ENCODE data around the gene CRYBB3. TPM values are rescaled to one million over a fixed set of nuclear protein-coding genes. Genes with fewer than 3 reads are reported as not detected.

Gene CRYBB3
- total and polyA plus RNA-seq, 11 donors, result 0.36 to 0.37 TPM; not detected in 9

GRCh38 chr22:25159028-25159427 is 40.6 kb upstream of the CRYBB3 start:
- intact Hi-C loops (cut with DNase I), result loop anchor here in 1 of 10 donors (2.0 kb wide), 1 partner anchor 14 kb away; no protein-coding TSS in a partner anchor
- no peak overlapping the region for H3K27ac ChIP-seq
- 55 to 70% (median 66%) methylated on average over 8 to 10 of the region's 10 CpGs for WGBS, 4 donors
- no peak overlapping the region for H3K4me3 ChIP-seq
- H3K9me3 ChIP-seq, result no peaks in the 10 kb centered on the region
- peaks cover 0 to 40% (median 22%) of the 10 kb centered on the region in 12 donors for H3K4me1 ChIP-seq
- ATAC-seq, result peak in 1 of 4 donors; percentile 17
- TF ChIP-seq, protein P1, sequence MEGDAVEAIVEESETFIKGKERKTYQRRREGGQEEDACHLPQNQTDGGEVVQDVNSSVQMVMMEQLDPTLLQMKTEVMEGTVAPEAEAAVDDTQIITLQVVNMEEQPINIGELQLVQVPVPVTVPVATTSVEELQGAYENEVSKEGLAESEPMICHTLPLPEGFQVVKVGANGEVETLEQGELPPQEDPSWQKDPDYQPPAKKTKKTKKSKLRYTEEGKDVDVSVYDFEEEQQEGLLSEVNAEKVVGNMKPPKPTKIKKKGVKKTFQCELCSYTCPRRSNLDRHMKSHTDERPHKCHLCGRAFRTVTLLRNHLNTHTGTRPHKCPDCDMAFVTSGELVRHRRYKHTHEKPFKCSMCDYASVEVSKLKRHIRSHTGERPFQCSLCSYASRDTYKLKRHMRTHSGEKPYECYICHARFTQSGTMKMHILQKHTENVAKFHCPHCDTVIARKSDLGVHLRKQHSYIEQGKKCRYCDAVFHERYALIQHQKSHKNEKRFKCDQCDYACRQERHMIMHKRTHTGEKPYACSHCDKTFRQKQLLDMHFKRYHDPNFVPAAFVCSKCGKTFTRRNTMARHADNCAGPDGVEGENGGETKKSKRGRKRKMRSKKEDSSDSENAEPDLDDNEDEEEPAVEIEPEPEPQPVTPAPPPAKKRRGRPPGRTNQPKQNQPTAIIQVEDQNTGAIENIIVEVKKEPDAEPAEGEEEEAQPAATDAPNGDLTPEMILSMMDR (IDR thresholded peaks at IDR 0.05), result no peak
- TF ChIP-seq POLR2A (IDR thresholded peaks at IDR 0.05), result no peak
- no peaks in the 10 kb centered on the region for H3K36me3 ChIP-seq
- DNase-seq, result no peak
- H3K27me3 ChIP-seq, result no peaks in the 10 kb centered on the region

GRCh38 chr22:25160120-25160996 is 39.3 kb upstream of the CRYBB3 start:
- ATAC-seq, result no peak
- no peak overlapping the region for H3K27ac ChIP-seq
- no peaks in the 10 kb centered on the region for H3K36me3 ChIP-seq
- peaks cover 0 to 32% (median 11%) of the 10 kb centered on the region in 12 donors for H3K4me1 ChIP-seq
- WGBS, 4 donors, result 94 to 97% (median 95%) methylated on average over 10 to 11 of the region's 11 CpGs
- H3K9me3 ChIP-seq, result no peaks in the 10 kb centered on the region
- no peaks in the 10 kb centered on the region for H3K27me3 ChIP-seq
- DNase-seq, result no peak
- TF ChIP-seq, protein P1 (IDR thresholded peaks at IDR 0.05), result no peak
- TF ChIP-seq POLR2A (IDR thresholded peaks at IDR 0.05), result no peak
- intact Hi-C loops (cut with DNase I), result no loop called here
- no peak overlapping the region for H3K4me3 ChIP-seq

- H3K4me1 ChIP-seq, result peaks cover 0 to 30% (median 11%) of the 10 kb centered on the region in 12 donors
- intact Hi-C loops (cut with DNase I), result no loop called here
- H3K27ac ChIP-seq, result no peak overlapping the region
Measured at GRCh38 chr22:25161017-25161915, 38.4 kb upstream of the CRYBB3 start.

More at GRCh38 chr22:25161017-25161915, 38.4 kb upstream of the CRYBB3 start:
- WGBS, 4 donors, result 81 to 86% (median 85%) methylated on average over 14 of the region's 14 CpGs
- Histone ChIP-seq H3K9me3 (no peaks in the 10 kb centered on the region), H3K27me3 (no peaks in the 10 kb centered on the region), H3K36me3 (no peaks in the 10 kb centered on the region), H3K4me3 (no peak overlapping the region)
- no peak for DNase-seq
- ATAC-seq, result no peak
- no peak for TF ChIP-seq POLR2A (IDR thresholded peaks at IDR 0.05)
- TF ChIP-seq, protein P1 (IDR thresholded peaks at IDR 0.05), result no peak

All from heart left ventricle (tissue), 16 donors.